Measurements from ENCODE around the gene KRT5.

DNA sequence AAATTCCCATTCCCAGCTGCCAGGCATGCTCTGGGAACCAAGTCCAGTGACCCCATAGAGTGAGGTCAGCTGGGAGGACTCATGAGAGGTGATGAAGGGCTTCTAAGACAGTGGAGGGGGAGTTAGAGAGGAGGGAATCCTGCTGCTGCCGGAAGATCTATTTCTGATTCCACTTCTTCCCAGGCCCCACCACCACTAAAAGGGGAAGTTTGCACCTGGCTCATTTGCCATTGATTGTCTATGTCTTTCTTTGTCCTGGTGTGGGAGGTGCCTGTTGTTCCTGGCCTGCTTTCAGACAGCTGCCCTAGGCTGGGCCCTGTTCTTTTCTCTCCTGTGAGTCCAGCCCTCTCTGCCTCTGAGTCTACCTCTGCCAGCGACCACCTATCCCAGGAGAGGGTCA is 24.1 kb downstream of the KRT5 start:
- no peak for TF ChIP-seq POLR2AphosphoS5 (IDR thresholded peaks at IDR 0.05)
- TF ChIP-seq POLR2A (IDR thresholded peaks at IDR 0.05), result no peak
- TF ChIP-seq, protein P1, sequence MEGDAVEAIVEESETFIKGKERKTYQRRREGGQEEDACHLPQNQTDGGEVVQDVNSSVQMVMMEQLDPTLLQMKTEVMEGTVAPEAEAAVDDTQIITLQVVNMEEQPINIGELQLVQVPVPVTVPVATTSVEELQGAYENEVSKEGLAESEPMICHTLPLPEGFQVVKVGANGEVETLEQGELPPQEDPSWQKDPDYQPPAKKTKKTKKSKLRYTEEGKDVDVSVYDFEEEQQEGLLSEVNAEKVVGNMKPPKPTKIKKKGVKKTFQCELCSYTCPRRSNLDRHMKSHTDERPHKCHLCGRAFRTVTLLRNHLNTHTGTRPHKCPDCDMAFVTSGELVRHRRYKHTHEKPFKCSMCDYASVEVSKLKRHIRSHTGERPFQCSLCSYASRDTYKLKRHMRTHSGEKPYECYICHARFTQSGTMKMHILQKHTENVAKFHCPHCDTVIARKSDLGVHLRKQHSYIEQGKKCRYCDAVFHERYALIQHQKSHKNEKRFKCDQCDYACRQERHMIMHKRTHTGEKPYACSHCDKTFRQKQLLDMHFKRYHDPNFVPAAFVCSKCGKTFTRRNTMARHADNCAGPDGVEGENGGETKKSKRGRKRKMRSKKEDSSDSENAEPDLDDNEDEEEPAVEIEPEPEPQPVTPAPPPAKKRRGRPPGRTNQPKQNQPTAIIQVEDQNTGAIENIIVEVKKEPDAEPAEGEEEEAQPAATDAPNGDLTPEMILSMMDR (IDR thresholded peaks at IDR 0.05), result no peak

Data from prostate gland (tissue), 2 donors.